Measurements from ENCODE around the gene HOXB5. TPM values are rescaled to one million over a fixed set of nuclear protein-coding genes. Genes with fewer than 3 reads are reported as not detected.

Gene HOXB5
- total and polyA plus RNA-seq, 10 of the 15 experiments (the other 5 are each of a cell fraction or from before 2014, with no cell fraction given): not detected

GRCh38 chr17:48619826-48620449 lies 26.4 kb upstream of the HOXB5 start:
- 62% methylated on average over 32 of the region's 32 CpGs for WGBS (ENCODE audit: insufficient coverage, insufficient replicate concordance, low lambda C conversion rate, missing lambda C conversion rate)
- Histone ChIP-seq H3K36me3 (ENCODE audit: control insufficient read depth in 2 of 2, insufficient read depth in 2 of 2, low read length in 1 of 2) (no peaks in the 10 kb centered on the region), H3K4me3 (no peak overlapping the region), H3K27ac (ENCODE audit: control insufficient read depth, insufficient read depth) (no peak overlapping the region), H3K4me2 (ENCODE audit: control insufficient read depth, insufficient read depth) (no peak overlapping the region), H3K4me1 (ENCODE audit: control insufficient read depth, insufficient read depth, low read length) (no peaks in the 10 kb centered on the region), H4K20me1 (ENCODE audit: control insufficient read depth, insufficient read depth) (no peaks in the 10 kb centered on the region), H3K9me3 (replicated peaks; ENCODE audit: control insufficient read depth, insufficient read depth, low read length) (no peaks in the 10 kb centered on the region), H2AFZ (ENCODE audit: control insufficient read depth, low read depth, low read length) (no peak overlapping the region), H3K27me3 (replicated peaks in 1 of 2; ENCODE audit: control insufficient read depth in 2 of 2, insufficient read depth in 2 of 2, low read length in 1 of 2) (peaks cover 34 to 48% of the 10 kb centered on the region in 2 experiments), H3K79me2 (ENCODE audit: control insufficient read depth, insufficient read depth, low read length) (no peaks in the 10 kb centered on the region), H3K9ac (ENCODE audit: control insufficient read depth, insufficient read depth, low read length) (no peak overlapping the region)
- DNase-seq (ENCODE audit: low read depth, low spot score) (no peak), ATAC-seq (no peak), FAIRE-seq (no peak)
- CTCF ChIA-PET: interaction anchor here (1.1 to 1.7 kb wide), 2 partner anchors 358 to 554 kb away, joined by 3 to 5 read pairs; no protein-coding TSS in a partner anchor
- BruUV-seq (replicated peaks): no TSS peak
- in situ Hi-C loops (cut with MboI): loop anchor here (10.0 kb wide), 1 partner anchor 775 kb away; the partner anchor contains the start of gene SCRN2
- RAD21 ChIA-PET (ENCODE audit: unreplicated experiment): interaction anchor here (2.1 kb wide), 1 partner anchor 312 kb away, joined by 6 read pairs; no protein-coding TSS in a partner anchor
- no peak for TF ChIP-seq CREB1 (IDR thresholded peaks at IDR 0.05; ENCODE audit: low read depth)
- no peak for TF ChIP-seq CREM (IDR thresholded peaks at IDR 0.05; ENCODE audit: low read depth)
- intact Hi-C loops (cut with micrococcal nuclease; ENCODE audit: unreplicated experiment): loop anchor here (2.0 to 5.0 kb wide), 2 partner anchors 358 to 485 kb away; no protein-coding TSS in a partner anchor
- SMC1A ChIA-PET (ENCODE audit: uncharacterized antibody, unreplicated experiment): no interaction called here
- POLR2A ChIA-PET: no interaction called here

GRCh38 chr17:48618256-48618896 lies 24.8 kb upstream of the HOXB5 start:
- intact Hi-C loops (cut with micrococcal nuclease; ENCODE audit: unreplicated experiment) (loop anchor here (1.0 to 5.0 kb wide), 3 partner anchors 356 to 592 kb away; no protein-coding TSS in a partner anchor), in situ Hi-C loops (cut with MboI) (no loop called here)
- no peak overlapping the region for H2AFZ ChIP-seq (ENCODE audit: control insufficient read depth, low read depth, low read length)
- FAIRE-seq (peak; percentile 86), ATAC-seq (peak; percentile 88), DNase-seq (ENCODE audit: low read depth, low spot score) (no peak)
- H3K9ac ChIP-seq (ENCODE audit: control insufficient read depth, insufficient read depth, low read length): no peak overlapping the region
- H3K27ac ChIP-seq (ENCODE audit: control insufficient read depth, insufficient read depth): no peak overlapping the region
- no peaks in the 10 kb centered on the region for H3K9me3 ChIP-seq (replicated peaks; ENCODE audit: control insufficient read depth, insufficient read depth, low read length)
- H3K36me3 ChIP-seq (ENCODE audit: control insufficient read depth in 2 of 2, insufficient read depth in 2 of 2, low read length in 1 of 2): no peaks in the 10 kb centered on the region
- H3K27me3 ChIP-seq (replicated peaks in 1 of 2; ENCODE audit: control insufficient read depth in 2 of 2, insufficient read depth in 2 of 2, low read length in 1 of 2): peaks cover 36 to 46% of the 10 kb centered on the region in 2 experiments
- no peaks in the 10 kb centered on the region for H4K20me1 ChIP-seq (ENCODE audit: control insufficient read depth, insufficient read depth)
- ChIA-PET SMC1A (ENCODE audit: uncharacterized antibody, unreplicated experiment) (interaction anchor here (0.7 to 1.6 kb wide), 6 partner anchors 8 to 356 kb away, joined by 3 to 8 read pairs (median 4); partner anchors contain the start of gene HOXB9), CTCF (interaction anchor here (0.6 to 2.1 kb wide), 34 partner anchors 8 to 951 kb away, joined by 3 to 14 read pairs (median 5); partner anchors contain the start of genes HOXB5 and HOXB7), POLR2A (interaction anchor here (1.6 kb wide), 1 partner anchor 17 kb away, joined by 11 read pairs; no protein-coding TSS in a partner anchor), RAD21 (ENCODE audit: unreplicated experiment) (interaction anchor here (0.5 to 2.1 kb wide), 15 partner anchors 12 to 593 kb away, joined by 3 to 8 read pairs (median 4); partner anchors contain the start of gene HOXB5)
- no peaks in the 10 kb centered on the region for H3K79me2 ChIP-seq (ENCODE audit: control insufficient read depth, insufficient read depth, low read length)
- no peaks in the 10 kb centered on the region for H3K4me1 ChIP-seq (ENCODE audit: control insufficient read depth, insufficient read depth, low read length)
- WGBS (ENCODE audit: insufficient coverage, insufficient replicate concordance, low lambda C conversion rate, missing lambda C conversion rate): 5% methylated on average over 25 of the region's 25 CpGs
- H3K4me2 ChIP-seq (ENCODE audit: control insufficient read depth, insufficient read depth): peak overlapping the region; percentile 22; the same call in 1 of the 2 replicates
- BruUV-seq (replicated peaks): no TSS peak
- no peak overlapping the region for H3K4me3 ChIP-seq
- TF ChIP-seq BCLAF1 (IDR thresholded peaks at IDR 0.05) (no peak), ZBTB11 (CRISPR knock-in tag; IDR thresholded peaks at IDR 0.05) (no peak), GATAD2B (conservative IDR thresholded peaks at IDR 0.05; ENCODE audit: low read depth) (0 out of 2 replicates have a peak, but pooled peaks have one; percentile 18), TBL1XR1 (IDR thresholded peaks at IDR 0.05; ENCODE audit: low read depth, low read length) (no peak)

All from GM12878 (cell line).